HG03460 (cell line): Measurements from ENCODE around the gene ARID2.

Source experiments
- ATAC-seq: cut with Tn5 transposase; IDR thresholded peaks from one replicate; pipeline ENCODE4 v1.9.1; 2021; ENCODE audit not compliant: unreplicated experiment

The ARID2 gene

GRCh38 chr12:45721369-45721768, 8.1 kb upstream of the ARID2 start:
- no peak for ATAC-seq

GRCh38 chr12:45721954-45722353, 7.6 kb upstream of the ARID2 start:
- ATAC-seq: no peak

- no peak for ATAC-seq
Measured at GRCh38 chr12:45725631-45726602, 3.6 kb upstream of the ARID2 start.

GRCh38 chr12:45726603-45727300, 2.8 kb upstream of the ARID2 start:
- ATAC-seq: no peak

GRCh38 chr12:45727301-45727979, 2.1 kb upstream of the ARID2 start:
- peak; percentile 56 for ATAC-seq

GRCh38 chr12:45727980-45728629, 1.4 kb upstream of the ARID2 start:
- ATAC-seq: no peak

GRCh38 chr12:45728630-45729232, 775 bp upstream of the ARID2 start:
- ATAC-seq: peak; percentile 50

GRCh38 chr12:45730084-45730347, 510 bp downstream of the ARID2 start:
- no peak for ATAC-seq

- ATAC-seq: no peak
Measured at GRCh38 chr12:45730348-45731189, 1.1 kb downstream of the ARID2 start.

- ATAC-seq: no peak
Measured at GRCh38 chr12:45731190-45731775, 1.8 kb downstream of the ARID2 start.

GRCh38 chr12:45732250-45732649, 2.7 kb downstream of the ARID2 start:
- no peak for ATAC-seq

- no peak for ATAC-seq
Measured at GRCh38 chr12:45732936-45733335, 3.4 kb downstream of the ARID2 start.

GRCh38 chr12:45737638-45738037, 8.1 kb downstream of the ARID2 start:
- no peak for ATAC-seq

- no peak for ATAC-seq
Measured at GRCh38 chr12:45742590-45742989, 13.1 kb downstream of the ARID2 start.

GRCh38 chr12:45743247-45743646, 13.7 kb downstream of the ARID2 start:
- no peak for ATAC-seq

GRCh38 chr12:45745861-45746277, 16.4 kb downstream of the ARID2 start:
- no peak for ATAC-seq

- ATAC-seq: no peak
Measured at GRCh38 chr12:45756666-45757065, 27.2 kb downstream of the ARID2 start.

- ATAC-seq: no peak
Measured at GRCh38 chr12:45757172-45757571, 27.7 kb downstream of the ARID2 start.

GRCh38 chr12:45760333-45760732, 30.8 kb downstream of the ARID2 start:
- ATAC-seq: no peak
